Uterus (tissue), 2 donors: Measurements from ENCODE around the gene HMOX2.

ENCODE experiments used
- CTCF ChIP-seq, 4 experiments: fragments of 200-600 bp in 2 of 4; fragments of 450-650 bp in 2 of 4; sonication (generic) in 2 of 4; IDR thresholded peaks; one replicate each; pipeline ENCODE4 v1.5.1; 2016 to 2019; ENCODE audit warnings: antibody characterized with exemption in 4 of 4, mild to moderate bottlenecking in 2 of 4, moderate library complexity in 1 of 4
- POLR2A ChIP-seq, 2 donors: fragments of 450-650 bp; IDR thresholded peaks; one replicate each; pipeline ENCODE4 v1.6.1; 2016; ENCODE audit warnings: antibody characterized with exemption in 2 of 2, mild to moderate bottlenecking in 1 of 2, moderate library complexity in 1 of 2

- TF ChIP-seq CTCF (IDR thresholded peaks at IDR 0.05), result no peak
- no peak for TF ChIP-seq POLR2A (IDR thresholded peaks at IDR 0.05)
Observed at GRCh38 chr16:4514606-4515005, 38.4 kb downstream of the HMOX2 start.
